Measurements from ENCODE around the gene C12orf76. TPM values are rescaled to one million over a fixed set of nuclear protein-coding genes. Genes with fewer than 3 reads are reported as not detected.
A peak's percentile ranks its signal among the peaks of the same experiment; 100 is the strongest.

C12orf76 gene
- polyA plus RNA-seq, 3 donors: 9.3 to 19.4 (median 10.6) TPM

- H3K27me3 Mint-ChIP-seq (ENCODE audit: low read depth in 3 of 3): no peaks in the 10 kb centered on the region
- intact Hi-C loops (cut with micrococcal nuclease): loop anchor here (5.0 kb wide), 1 partner anchor 34 kb away; no protein-coding TSS in a partner anchor
- no peak overlapping the region for H3K27ac Mint-ChIP-seq
- Histone ChIP-seq H3K4me1 (ENCODE audit: control insufficient read depth in 1 of 2, insufficient read depth in 2 of 2, low read length in 2 of 2) (peaks cover 0 to under 1% of the 10 kb centered on the region in 2 donors), H3K27ac (ENCODE audit: low read depth in 1 of 2, low read length in 2 of 2) (no peak overlapping the region), H3K27me3 (ENCODE audit: control insufficient read depth in 2 of 2, insufficient read depth in 2 of 2, low read length in 2 of 2) (no peaks in the 10 kb centered on the region), H3K4me3 (replicated peaks in 1 of 3; ENCODE audit: low read depth in 2 of 3, low read length in 3 of 3) (no peak overlapping the region), H2AFZ (ENCODE audit: insufficient read depth, low read depth, low read length, poor library complexity, severe bottlenecking) (no peak overlapping the region), H3K9ac (ENCODE audit: insufficient read depth, low read length, poor library complexity, severe bottlenecking) (no peak overlapping the region), H4K20me1 (ENCODE audit: insufficient read depth, low read length) (peaks cover 41% of the 10 kb centered on the region), H3K4me2 (replicated peaks; ENCODE audit: extremely low read depth, low read length, poor library complexity, severe bottlenecking) (no peak overlapping the region), H3K9me3 (replicated peaks in 1 of 2; ENCODE audit: control insufficient read depth in 1 of 2, insufficient read depth in 1 of 2, low read length in 2 of 2) (no peaks in the 10 kb centered on the region), H3K79me2 (ENCODE audit: insufficient read depth, low read length) (peaks cover 31% of the 10 kb centered on the region), H3K36me3 (replicated peaks in 1 of 2; ENCODE audit: control insufficient read depth in 1 of 2, insufficient read depth in 2 of 2, low read length in 2 of 2) (peaks cover 95 to 98% of the 10 kb centered on the region in 2 donors)
- peaks cover 5% of the 10 kb centered on the region for H3K4me1 Mint-ChIP-seq
- peaks cover 84 to 98% of the 10 kb centered on the region in 2 donors for H3K36me3 Mint-ChIP-seq
- no peak for DNase-seq
- TF ChIP-seq CTCF (IDR thresholded peaks at IDR 0.05): no peak
- H3K4me3 Mint-ChIP-seq: no peak overlapping the region
- WGBS (ENCODE audit: insufficient coverage): 85% methylated on average over 3 of the region's 4 CpGs
- no peaks in the 10 kb centered on the region for H3K9me3 Mint-ChIP-seq
Observed at GRCh38 chr12:110020956-110021355, 27.4 kb downstream of the C12orf76 start.

GRCh38 chr12:110015132-110015531 lies 33.2 kb downstream of the C12orf76 start:
- no peak overlapping the region for H3K9ac ChIP-seq (ENCODE audit: insufficient read depth, low read length, poor library complexity, severe bottlenecking)
- peak overlapping the region; percentile 37 for H3K4me2 ChIP-seq (replicated peaks; ENCODE audit: extremely low read depth, low read length, poor library complexity, severe bottlenecking)
- peaks cover 0 to 1% (median 0%) of the 10 kb centered on the region in 3 donors for H3K27me3 Mint-ChIP-seq (ENCODE audit: low read depth in 3 of 3)
- H3K9me3 ChIP-seq (replicated peaks in 1 of 2; ENCODE audit: control insufficient read depth in 1 of 2, insufficient read depth in 1 of 2, low read length in 2 of 2): no peaks in the 10 kb centered on the region
- peak overlapping the region in 1 of 2 donors; percentile 55 for H3K4me3 Mint-ChIP-seq
- H3K36me3 Mint-ChIP-seq: peaks cover 53 to 73% of the 10 kb centered on the region in 2 donors
- peak overlapping the region; percentile 40 for H2AFZ ChIP-seq (ENCODE audit: insufficient read depth, low read depth, low read length, poor library complexity, severe bottlenecking)
- no peaks in the 10 kb centered on the region for H3K9me3 Mint-ChIP-seq
- peaks cover 37 to 49% of the 10 kb centered on the region in 2 donors for H3K4me1 ChIP-seq (ENCODE audit: control insufficient read depth in 1 of 2, insufficient read depth in 2 of 2, low read length in 2 of 2)
- peaks cover 56% of the 10 kb centered on the region in 2 donors for H3K36me3 ChIP-seq (replicated peaks in 1 of 2; ENCODE audit: control insufficient read depth in 1 of 2, insufficient read depth in 2 of 2, low read length in 2 of 2)
- intact Hi-C loops (cut with micrococcal nuclease): no loop called here
- no peaks in the 10 kb centered on the region for H3K27me3 ChIP-seq (ENCODE audit: control insufficient read depth in 2 of 2, insufficient read depth in 2 of 2, low read length in 2 of 2)
- no CpG with 5 or more reads among the region's 2 CpGs for WGBS (ENCODE audit: insufficient coverage)
- H3K27ac Mint-ChIP-seq: peak overlapping the region; percentile 79 to 93 (median 91)
- H3K4me1 Mint-ChIP-seq: peaks cover 41% of the 10 kb centered on the region
- H4K20me1 ChIP-seq (ENCODE audit: insufficient read depth, low read length): peaks cover 20% of the 10 kb centered on the region
- H3K27ac ChIP-seq (ENCODE audit: low read depth in 1 of 2, low read length in 2 of 2): peak overlapping the region; percentile 46 to 77
- H3K4me3 ChIP-seq (replicated peaks in 1 of 3; ENCODE audit: low read depth in 2 of 3, low read length in 3 of 3): peak overlapping the region in 1 of 3 experiments; percentile 40
- DNase-seq: peak; percentile 57 to 82 (median 74)
- peak; percentile 12 for TF ChIP-seq CTCF (IDR thresholded peaks at IDR 0.05)
- peaks cover 49% of the 10 kb centered on the region for H3K79me2 ChIP-seq (ENCODE audit: insufficient read depth, low read length)

Measured in CD14-positive monocyte (primary cell).